ENCODE data around the gene ARHGAP18.

Gene ARHGAP18

GRCh38 chr6:129740013-129740412, 30.0 kb upstream of the ARHGAP18 start:
- H3K9ac ChIP-seq (ENCODE audit: low read depth, low read length, poor library complexity, severe bottlenecking), result no peak overlapping the region
- H3K36me3 ChIP-seq (ENCODE audit: insufficient read depth, low read length), result no peaks in the 10 kb centered on the region
- H3K4me1 ChIP-seq (ENCODE audit: insufficient read depth, low read length, poor library complexity, severe bottlenecking), result peaks cover 8% of the 10 kb centered on the region
- no peak overlapping the region for H2AFZ ChIP-seq (ENCODE audit: low read length)
- no peaks in the 10 kb centered on the region for H3K27me3 ChIP-seq (ENCODE audit: insufficient read depth, low read length, poor library complexity, severe bottlenecking)
- no peaks in the 10 kb centered on the region for H3K9me3 ChIP-seq (ENCODE audit: insufficient read depth, low read depth, low read length)
- H3K79me2 ChIP-seq (ENCODE audit: insufficient read depth, low read length), result no peaks in the 10 kb centered on the region
- H3K4me2 ChIP-seq (ENCODE audit: low read depth, low read length, poor library complexity, severe bottlenecking), result no peak overlapping the region
- TF ChIP-seq, protein P1, sequence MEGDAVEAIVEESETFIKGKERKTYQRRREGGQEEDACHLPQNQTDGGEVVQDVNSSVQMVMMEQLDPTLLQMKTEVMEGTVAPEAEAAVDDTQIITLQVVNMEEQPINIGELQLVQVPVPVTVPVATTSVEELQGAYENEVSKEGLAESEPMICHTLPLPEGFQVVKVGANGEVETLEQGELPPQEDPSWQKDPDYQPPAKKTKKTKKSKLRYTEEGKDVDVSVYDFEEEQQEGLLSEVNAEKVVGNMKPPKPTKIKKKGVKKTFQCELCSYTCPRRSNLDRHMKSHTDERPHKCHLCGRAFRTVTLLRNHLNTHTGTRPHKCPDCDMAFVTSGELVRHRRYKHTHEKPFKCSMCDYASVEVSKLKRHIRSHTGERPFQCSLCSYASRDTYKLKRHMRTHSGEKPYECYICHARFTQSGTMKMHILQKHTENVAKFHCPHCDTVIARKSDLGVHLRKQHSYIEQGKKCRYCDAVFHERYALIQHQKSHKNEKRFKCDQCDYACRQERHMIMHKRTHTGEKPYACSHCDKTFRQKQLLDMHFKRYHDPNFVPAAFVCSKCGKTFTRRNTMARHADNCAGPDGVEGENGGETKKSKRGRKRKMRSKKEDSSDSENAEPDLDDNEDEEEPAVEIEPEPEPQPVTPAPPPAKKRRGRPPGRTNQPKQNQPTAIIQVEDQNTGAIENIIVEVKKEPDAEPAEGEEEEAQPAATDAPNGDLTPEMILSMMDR (conservative IDR thresholded peaks at IDR 0.05; ENCODE audit: low read length), result no peak
- no peak for TF ChIP-seq EZH2phosphoT487 (IDR thresholded peaks at IDR 0.05; ENCODE audit: borderline replicate concordance)
- H4K20me1 ChIP-seq (ENCODE audit: insufficient read depth, low read length, poor library complexity, severe bottlenecking), result no peaks in the 10 kb centered on the region
- H3K9me2 ChIP-seq (replicated peaks; ENCODE audit: low read depth, low read length), result no peaks in the 10 kb centered on the region
- H3F3A ChIP-seq (ENCODE audit: low read depth), result no peaks in the 10 kb centered on the region
- H3K4me3 ChIP-seq (ENCODE audit: low read length, poor library complexity, severe bottlenecking), result no peak overlapping the region

GRCh38 chr6:129736105-129736504, 26.1 kb upstream of the ARHGAP18 start:
- Histone ChIP-seq H3K9ac (ENCODE audit: low read depth, low read length, poor library complexity, severe bottlenecking) (no peak overlapping the region), H3F3A (ENCODE audit: low read depth) (no peaks in the 10 kb centered on the region), H3K79me2 (ENCODE audit: insufficient read depth, low read length) (no peaks in the 10 kb centered on the region), H3K9me2 (replicated peaks; ENCODE audit: low read depth, low read length) (no peaks in the 10 kb centered on the region), H3K36me3 (ENCODE audit: insufficient read depth, low read length) (no peaks in the 10 kb centered on the region), H3K4me3 (ENCODE audit: low read length, poor library complexity, severe bottlenecking) (no peak overlapping the region), H3K27me3 (ENCODE audit: insufficient read depth, low read length, poor library complexity, severe bottlenecking) (no peaks in the 10 kb centered on the region), H3K9me3 (ENCODE audit: insufficient read depth, low read depth, low read length) (no peaks in the 10 kb centered on the region), H3K4me1 (ENCODE audit: insufficient read depth, low read length, poor library complexity, severe bottlenecking) (no peaks in the 10 kb centered on the region), H4K20me1 (ENCODE audit: insufficient read depth, low read length, poor library complexity, severe bottlenecking) (no peaks in the 10 kb centered on the region), H2AFZ (ENCODE audit: low read length) (no peak overlapping the region), H3K4me2 (ENCODE audit: low read depth, low read length, poor library complexity, severe bottlenecking) (no peak overlapping the region)
- TF ChIP-seq EZH2phosphoT487 (IDR thresholded peaks at IDR 0.05; ENCODE audit: borderline replicate concordance), result no peak
- TF ChIP-seq, protein P1 (conservative IDR thresholded peaks at IDR 0.05; ENCODE audit: low read length), result no peak

DNA sequence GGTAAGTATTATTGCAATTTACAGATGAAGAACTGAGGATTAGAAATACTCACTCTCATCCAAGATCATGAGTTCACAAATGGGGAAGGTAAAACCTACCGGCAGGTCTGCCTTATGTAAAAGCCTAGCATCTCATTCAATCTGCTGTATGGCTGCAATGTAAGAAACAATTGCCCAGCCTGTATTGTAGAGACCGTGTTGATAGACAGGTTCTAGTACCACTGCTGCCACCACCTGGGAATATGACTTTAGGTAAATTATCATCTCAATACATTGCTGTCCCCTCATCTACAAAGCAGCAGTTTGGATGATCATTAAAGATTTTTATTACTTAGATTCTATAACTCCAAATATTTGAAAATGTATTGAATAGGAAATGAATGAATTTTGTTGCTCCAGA, 23.3 kb upstream of the ARHGAP18 start:
- H2AFZ ChIP-seq (ENCODE audit: low read length), result no peak overlapping the region

More for the DNA sequence above, 23.3 kb upstream of the ARHGAP18 start:
- Histone ChIP-seq H3K4me3 (ENCODE audit: low read length, poor library complexity, severe bottlenecking) (no peak overlapping the region), H3K4me1 (ENCODE audit: insufficient read depth, low read length, poor library complexity, severe bottlenecking) (peaks cover 4% of the 10 kb centered on the region), H3K9ac (ENCODE audit: low read depth, low read length, poor library complexity, severe bottlenecking) (no peak overlapping the region), H3K79me2 (ENCODE audit: insufficient read depth, low read length) (no peaks in the 10 kb centered on the region), H3F3A (ENCODE audit: low read depth) (no peaks in the 10 kb centered on the region), H3K9me2 (replicated peaks; ENCODE audit: low read depth, low read length) (no peaks in the 10 kb centered on the region), H3K9me3 (ENCODE audit: insufficient read depth, low read depth, low read length) (no peaks in the 10 kb centered on the region), H3K36me3 (ENCODE audit: insufficient read depth, low read length) (no peaks in the 10 kb centered on the region), H3K27me3 (ENCODE audit: insufficient read depth, low read length, poor library complexity, severe bottlenecking) (no peaks in the 10 kb centered on the region), H4K20me1 (ENCODE audit: insufficient read depth, low read length, poor library complexity, severe bottlenecking) (no peaks in the 10 kb centered on the region), H3K4me2 (ENCODE audit: low read depth, low read length, poor library complexity, severe bottlenecking) (no peak overlapping the region)
- TF ChIP-seq, protein P1 (conservative IDR thresholded peaks at IDR 0.05; ENCODE audit: low read length), result peak; percentile 43; the same call in 1 of the 2 replicates
- TF ChIP-seq EZH2phosphoT487 (IDR thresholded peaks at IDR 0.05; ENCODE audit: borderline replicate concordance), result no peak
